ENCODE results near the gene AUH.
"Not testable (repeated sequence)": the region's sequence is repeated elsewhere in the genome, so short reads cannot be mapped to it uniquely, and the experiment has no call there.

Gene AUH

DNA sequence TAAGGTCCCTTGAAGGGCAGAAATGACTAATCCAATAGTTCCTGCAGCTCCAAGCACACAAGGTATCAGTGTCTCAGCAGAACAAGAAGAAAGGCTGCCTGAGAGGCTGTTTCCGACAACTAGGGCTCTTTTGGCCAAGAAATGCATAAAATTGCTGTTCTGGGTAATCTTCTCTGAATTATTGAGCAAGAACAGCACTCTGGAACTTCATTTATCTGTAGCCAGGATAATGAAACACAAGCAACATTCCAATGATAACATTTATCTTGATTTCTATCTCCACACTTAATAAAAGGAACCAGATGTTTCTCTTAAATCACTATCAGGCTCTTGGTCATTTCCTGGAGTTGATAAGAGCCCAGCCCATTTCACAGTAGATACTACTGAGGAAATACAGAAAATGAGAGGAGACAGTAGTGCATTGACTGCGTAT, 17.0 kb upstream of the AUH start:
- no peak for DNase-seq (ENCODE audit: low read depth)

DNA sequence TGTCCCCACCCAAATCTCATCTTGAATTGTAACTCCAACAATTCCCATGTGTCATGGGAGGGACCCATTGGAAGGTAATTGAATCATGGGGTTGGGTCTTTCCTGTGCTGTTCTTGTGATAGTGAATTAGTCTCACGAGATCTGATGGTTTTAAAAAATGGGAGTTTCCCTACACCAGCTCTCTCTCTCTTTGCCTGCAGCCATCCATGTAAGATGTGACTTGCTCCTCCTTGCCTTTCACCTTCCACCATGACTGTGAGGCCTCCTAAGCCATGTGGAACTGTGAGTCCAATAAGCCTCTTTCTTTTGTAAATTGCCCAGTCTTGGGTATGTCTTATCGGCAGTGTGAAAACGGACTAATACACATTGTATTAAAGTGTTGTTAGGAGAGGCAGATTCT, 16.3 kb upstream of the AUH start:
- not testable (repeated sequence) for DNase-seq (ENCODE audit: low read depth)

- DNase-seq (ENCODE audit: low read depth) = no peak
These were observed 14.5 kb upstream of the AUH start for GRCh38 chr9:91376239-91376638.

GRCh38 chr9:91374939-91375338, 13.2 kb upstream of the AUH start:
- DNase-seq (ENCODE audit: low read depth) = no peak

DNA sequence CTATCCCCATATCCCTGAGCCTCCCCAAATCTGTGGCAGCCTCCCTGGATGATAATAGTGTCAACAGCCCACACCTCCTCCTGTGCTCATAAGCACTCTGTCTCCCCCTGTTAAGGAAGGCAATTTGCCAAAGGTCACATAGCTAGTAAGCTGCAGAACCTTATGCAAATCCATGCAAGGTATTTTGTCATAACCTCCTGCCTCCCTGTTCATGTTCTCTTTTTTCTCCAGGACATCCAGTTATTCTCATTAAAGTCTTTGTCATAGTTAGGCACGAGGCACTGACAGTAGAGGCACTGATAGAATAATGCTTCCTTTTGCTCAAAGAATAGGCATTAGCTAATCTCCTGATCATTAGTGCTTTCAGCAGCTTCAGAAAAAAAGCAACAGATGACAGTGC, 10.2 kb upstream of the AUH start:
- no peak for DNase-seq (ENCODE audit: low read depth)

DNA sequence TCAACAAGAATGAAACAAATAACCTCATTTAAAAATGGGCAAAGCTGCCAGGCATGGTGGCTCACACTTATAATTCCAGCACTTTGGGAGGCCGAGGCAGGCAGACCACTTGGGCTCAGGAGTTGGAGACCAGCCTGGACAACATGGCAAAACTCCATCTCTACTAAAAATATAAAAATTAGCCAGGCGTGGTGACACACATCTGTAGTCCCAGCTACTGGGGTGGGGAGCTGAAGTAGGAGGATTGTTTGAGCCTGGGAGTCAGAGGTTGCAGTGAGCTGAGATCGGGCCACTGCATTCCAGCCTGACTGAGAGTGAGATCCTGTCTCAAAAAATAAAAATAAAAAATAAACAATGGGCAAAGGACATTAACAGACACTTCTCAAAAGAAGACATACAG, 8.3 kb upstream of the AUH start:
- not testable (repeated sequence) for DNase-seq (ENCODE audit: low read depth)

- DNase-seq (ENCODE audit: low read depth) = no peak
These were observed 3.0 kb upstream of the AUH start for GRCh38 chr9:91364702-91365101.

- no peak for DNase-seq (ENCODE audit: low read depth)
These were observed 2.3 kb upstream of the AUH start for GRCh38 chr9:91364005-91364404.

DNA sequence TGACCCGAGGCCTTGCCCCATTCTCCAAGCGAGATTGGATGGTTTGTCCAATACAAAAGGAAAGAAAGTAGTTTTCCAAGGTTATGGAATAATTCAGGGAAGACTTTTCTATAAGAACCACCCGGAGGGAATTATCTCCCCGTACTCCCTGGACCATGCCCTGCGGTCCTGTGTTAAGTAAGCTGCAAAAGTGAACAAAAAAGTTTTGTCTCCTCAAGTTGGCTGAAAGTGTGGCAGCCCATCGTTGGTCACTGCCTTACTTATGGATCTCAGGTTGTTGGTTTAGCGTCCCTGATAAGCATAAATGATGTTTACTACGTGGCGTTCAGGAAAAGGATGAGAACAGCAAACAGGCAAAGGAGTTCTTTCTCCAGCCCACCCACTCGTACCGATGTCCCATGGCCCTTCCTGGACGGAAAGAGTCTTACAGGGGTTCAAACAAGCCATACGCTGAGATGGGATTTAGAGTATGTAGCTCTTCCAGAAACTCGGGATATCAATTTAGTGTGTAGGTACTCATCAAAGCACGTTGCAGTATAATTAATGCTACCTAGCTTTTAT, 413 bp upstream of the AUH start:
- no peak for DNase-seq (ENCODE audit: low read depth)

- DNase-seq (ENCODE audit: low read depth) = no peak
These were observed 997 bp downstream of the AUH start for GRCh38 chr9:91360551-91361290.

DNA sequence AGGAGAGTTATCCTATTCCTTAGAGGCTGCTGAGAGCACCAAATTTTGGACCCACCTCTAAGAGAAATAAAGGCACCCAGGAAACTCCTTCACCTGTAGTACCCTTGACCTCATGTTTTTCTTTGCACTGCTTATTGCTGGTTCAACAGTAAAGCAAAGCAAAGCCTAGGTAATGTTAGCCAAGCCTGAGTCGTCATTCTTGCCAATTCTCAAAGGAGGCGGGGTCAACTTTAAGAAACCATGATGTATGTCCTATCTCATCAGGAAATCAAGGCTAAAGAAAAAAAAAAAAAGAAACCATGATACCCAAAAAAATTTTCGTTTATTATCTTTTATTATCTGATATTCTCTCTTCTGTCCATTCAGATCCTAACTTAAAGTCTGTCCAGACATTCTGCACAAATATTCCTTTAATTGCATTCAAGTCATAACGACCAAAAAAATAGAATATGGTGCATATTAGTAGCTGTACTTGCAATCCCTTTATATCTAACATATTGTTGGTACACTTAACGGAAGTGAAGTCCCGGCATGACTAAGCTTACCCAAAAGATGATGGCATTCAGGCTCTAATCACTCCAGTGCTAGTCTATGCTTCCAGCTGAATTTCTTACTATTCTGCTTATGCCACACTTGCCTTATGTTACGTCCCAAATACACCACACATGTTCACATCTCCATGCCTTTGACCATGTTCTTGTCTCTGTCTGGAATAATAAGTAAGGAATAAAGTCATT, 1.8 kb downstream of the AUH start:
- DNase-seq (ENCODE audit: low read depth) = no peak

GRCh38 chr9:91359083-91359482, 2.6 kb downstream of the AUH start:
- DNase-seq (ENCODE audit: low read depth) = no peak

GRCh38 chr9:91354881-91355280, 6.8 kb downstream of the AUH start:
- no peak for DNase-seq (ENCODE audit: low read depth)

- DNase-seq (ENCODE audit: low read depth) = no peak
These were observed 12.6 kb downstream of the AUH start for GRCh38 chr9:91349115-91349555.

DNA sequence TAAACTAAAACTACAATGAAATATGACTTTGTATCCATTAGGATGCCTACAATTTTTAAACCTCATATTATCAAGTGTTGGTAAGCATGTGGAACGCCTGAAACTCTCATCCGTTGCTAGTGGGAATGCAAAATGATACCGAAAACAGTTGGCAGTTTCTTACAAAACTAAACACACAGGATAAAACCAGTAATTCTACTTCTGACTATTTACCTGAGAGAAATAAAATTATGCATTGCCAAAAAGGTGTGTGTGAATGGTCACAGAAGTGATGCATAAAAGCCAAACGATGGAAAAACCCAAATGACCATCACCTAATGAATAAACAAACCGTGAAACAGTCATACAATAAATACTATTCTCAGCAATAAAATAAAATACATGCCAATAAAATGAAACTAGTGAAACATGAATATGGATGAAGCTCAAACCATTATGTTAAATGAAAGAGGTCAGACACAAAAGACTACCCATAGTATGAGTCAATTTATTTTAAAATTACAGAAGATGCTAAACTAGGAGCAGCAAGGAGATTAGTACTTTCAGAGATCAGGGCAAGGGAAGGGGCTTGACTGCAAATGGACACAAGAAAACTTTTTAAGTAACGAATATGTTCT, 13.4 kb downstream of the AUH start:
- DNase-seq (ENCODE audit: low read depth) = no peak

- DNase-seq (ENCODE audit: low read depth) = no peak
These were observed 14.3 kb downstream of the AUH start for GRCh38 chr9:91347377-91347776.

GRCh38 chr9:91346644-91347043, 15.1 kb downstream of the AUH start:
- DNase-seq (ENCODE audit: low read depth) = no peak

DNA sequence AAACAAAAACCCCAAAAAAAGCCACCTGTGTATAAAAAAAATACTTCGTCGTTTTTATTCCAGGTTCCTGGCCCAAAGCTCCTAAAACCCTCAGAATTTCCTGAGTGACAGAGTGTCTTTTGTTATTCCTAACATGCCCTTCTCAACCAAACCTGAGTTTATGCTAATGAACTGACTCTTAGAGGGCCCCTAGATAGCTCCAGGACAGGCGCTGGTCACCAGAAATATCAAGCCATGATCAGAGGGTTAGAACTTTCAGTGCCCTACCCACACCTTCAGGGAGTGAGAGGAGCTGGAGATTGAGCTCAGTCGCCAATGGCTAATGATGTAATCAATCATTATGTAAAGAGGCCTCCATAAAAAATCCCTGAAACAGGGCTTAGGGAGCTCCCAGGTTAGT, 15.7 kb downstream of the AUH start:
- DNase-seq (ENCODE audit: low read depth) = no peak

DNA sequence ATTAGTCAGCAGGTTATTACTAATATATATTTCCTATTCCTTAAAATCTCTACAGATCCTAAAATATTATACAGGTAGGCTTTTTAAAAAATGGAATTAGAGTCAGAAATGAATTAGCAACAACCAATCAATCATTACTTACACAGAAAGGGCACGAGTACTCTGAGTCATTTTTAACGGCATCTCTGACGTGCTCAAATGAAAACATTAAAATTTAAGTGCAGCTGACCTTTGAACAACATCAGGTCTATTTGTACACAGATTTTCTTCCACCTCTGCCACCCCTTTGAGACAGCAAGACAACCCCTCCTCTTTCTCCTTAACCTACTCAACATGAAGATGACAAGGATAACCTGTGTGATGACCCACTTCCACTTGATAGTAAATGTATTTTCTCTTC, 19.1 kb downstream of the AUH start:
- DNase-seq (ENCODE audit: low read depth) = no peak

DNA sequence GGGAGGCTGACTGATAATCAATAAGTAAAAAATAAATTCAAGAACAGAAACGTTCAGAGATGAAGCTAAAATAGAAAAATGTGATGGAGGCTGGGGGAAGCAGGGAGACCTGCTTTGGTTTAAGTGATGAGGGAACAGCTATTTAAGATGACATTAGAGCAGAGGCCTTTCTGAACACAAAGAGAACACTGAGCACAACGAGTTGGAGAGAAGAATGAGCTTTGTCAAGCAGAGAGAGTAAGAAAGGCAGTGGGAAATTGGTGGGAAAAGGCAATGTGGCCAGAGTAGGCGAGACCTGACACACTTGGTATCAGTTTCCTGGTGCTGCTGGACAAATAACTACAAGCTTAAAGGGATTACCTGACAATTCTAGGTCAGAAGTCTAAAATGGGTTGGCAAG, 20.0 kb downstream of the AUH start:
- no peak for DNase-seq (ENCODE audit: low read depth)

- DNase-seq (ENCODE audit: low read depth) = no peak
These were observed 20.4 kb downstream of the AUH start for GRCh38 chr9:91341258-91341746.

DNA sequence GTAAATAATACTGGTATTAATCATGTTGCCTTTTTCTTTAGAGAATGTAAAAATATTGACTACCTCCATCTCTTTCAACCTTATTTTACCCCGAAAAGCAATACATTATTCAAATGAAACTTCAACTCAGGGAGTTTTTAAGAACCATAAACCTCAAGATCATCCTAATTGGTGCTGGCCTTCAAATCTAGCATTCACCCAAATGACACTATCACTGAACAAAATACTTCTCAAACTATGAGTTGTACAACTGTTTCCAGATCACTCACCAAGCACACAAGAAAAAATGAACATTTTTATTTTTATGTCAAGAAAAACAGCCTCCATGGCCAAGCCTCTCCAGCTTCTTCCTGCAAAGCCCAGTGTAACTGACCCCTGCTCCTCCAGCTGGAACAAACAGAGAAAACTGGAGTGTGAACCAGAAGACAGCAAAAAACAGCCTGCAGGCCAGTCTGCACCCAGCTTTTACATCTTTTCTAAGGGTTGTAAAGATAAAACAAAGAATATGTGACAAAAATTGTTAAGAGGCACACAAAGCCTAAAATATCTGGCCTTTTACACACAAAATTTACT, 21.2 kb downstream of the AUH start:
- DNase-seq (ENCODE audit: low read depth) = no peak
